Measurements from ENCODE around the gene WDFY3. TPM values are rescaled to one million over a fixed set of nuclear protein-coding genes. Genes with fewer than 3 reads are reported as not detected.

The WDFY3 gene
- total RNA-seq, 4 donors from 2014 or later, result 73.2 to 98.4 (median 90.2) TPM

DNA sequence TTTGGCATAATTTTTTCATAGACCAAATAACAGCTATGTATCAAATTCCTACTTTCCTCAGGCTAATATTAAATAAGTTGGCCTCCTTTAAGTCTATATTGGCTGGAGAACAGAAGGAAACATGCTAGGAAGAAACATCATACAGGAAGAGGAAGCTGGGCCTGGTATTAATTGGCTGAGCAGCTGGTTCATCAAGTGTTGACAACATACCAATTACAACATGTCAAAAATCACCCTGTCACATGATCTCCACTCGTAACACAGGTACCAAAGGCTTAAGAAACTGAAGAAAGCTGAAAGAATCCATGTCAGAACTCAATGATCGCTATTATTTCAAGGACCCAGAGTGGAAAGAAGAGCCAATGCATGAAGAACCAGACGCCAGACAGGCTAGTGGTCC, 10.5 kb downstream of the WDFY3 start:
- no peak for TF ChIP-seq POLR2A (IDR thresholded peaks at IDR 0.05)
- TF ChIP-seq CTCF (IDR thresholded peaks at IDR 0.05), result no peak
- whole genome bisulfite sequencing, 2 donors, result 69% methylated on average over 3 of the region's 3 CpGs
- H3K4me3 ChIP-seq (ENCODE audit: low read depth, poor library complexity, severe bottlenecking), result no peak overlapping the region
- no peak for DNase-seq (ENCODE audit: low spot score in 2 of 2)
- intact Hi-C loops (cut with DNase I; ENCODE audit: low total_unique reads), result no loop called here

- H3K4me3 ChIP-seq (ENCODE audit: low read depth, poor library complexity, severe bottlenecking), result no peak overlapping the region
- no peak for DNase-seq (ENCODE audit: low spot score in 2 of 2)
- TF ChIP-seq CTCF (IDR thresholded peaks at IDR 0.05) (no peak), POLR2A (IDR thresholded peaks at IDR 0.05) (no peak)
- intact Hi-C loops (cut with DNase I; ENCODE audit: low total_unique reads), result no loop called here
- WGBS, 2 donors, result 74 to 79% methylated on average over 6 of the region's 6 CpGs
These were observed 11.4 kb downstream of the WDFY3 start for GRCh38 chr4:84954982-84955567.

- H3K4me3 ChIP-seq (ENCODE audit: low read depth, poor library complexity, severe bottlenecking), result no peak overlapping the region
- DNase-seq (ENCODE audit: low spot score in 2 of 2), result no peak
- intact Hi-C loops (cut with DNase I; ENCODE audit: low total_unique reads), result no loop called here
- WGBS, 2 donors, result 91 to 94% methylated on average over 1 of the region's 1 CpG
- no peak for TF ChIP-seq CTCF (IDR thresholded peaks at IDR 0.05)
- TF ChIP-seq POLR2A (IDR thresholded peaks at IDR 0.05), result no peak
These were observed 13.7 kb downstream of the WDFY3 start for GRCh38 chr4:84952776-84953175.

- TF ChIP-seq CTCF (IDR thresholded peaks at IDR 0.05) (no peak), POLR2A (IDR thresholded peaks at IDR 0.05) (no peak)
- intact Hi-C loops (cut with DNase I; ENCODE audit: low total_unique reads), result no loop called here
- H3K4me3 ChIP-seq (ENCODE audit: low read depth, poor library complexity, severe bottlenecking), result no peak overlapping the region
- WGBS, 2 donors, result 3 to 23% methylated on average over 1 of the region's 1 CpG
- peak in 1 of 2 donors; percentile 42 for DNase-seq (ENCODE audit: low spot score in 2 of 2)
These were observed 14.5 kb downstream of the WDFY3 start for GRCh38 chr4:84952004-84952403.

- H3K4me3 ChIP-seq (ENCODE audit: low read depth, poor library complexity, severe bottlenecking), result no peak overlapping the region
- no peak for DNase-seq (ENCODE audit: low spot score in 2 of 2)
- 56 to 57% methylated on average over 2 of the region's 2 CpGs for WGBS, 2 donors
- TF ChIP-seq POLR2A (IDR thresholded peaks at IDR 0.05) (no peak), CTCF (IDR thresholded peaks at IDR 0.05) (no peak)
- intact Hi-C loops (cut with DNase I; ENCODE audit: low total_unique reads), result no loop called here
These were observed 18.4 kb downstream of the WDFY3 start for GRCh38 chr4:84948056-84948455.

DNA sequence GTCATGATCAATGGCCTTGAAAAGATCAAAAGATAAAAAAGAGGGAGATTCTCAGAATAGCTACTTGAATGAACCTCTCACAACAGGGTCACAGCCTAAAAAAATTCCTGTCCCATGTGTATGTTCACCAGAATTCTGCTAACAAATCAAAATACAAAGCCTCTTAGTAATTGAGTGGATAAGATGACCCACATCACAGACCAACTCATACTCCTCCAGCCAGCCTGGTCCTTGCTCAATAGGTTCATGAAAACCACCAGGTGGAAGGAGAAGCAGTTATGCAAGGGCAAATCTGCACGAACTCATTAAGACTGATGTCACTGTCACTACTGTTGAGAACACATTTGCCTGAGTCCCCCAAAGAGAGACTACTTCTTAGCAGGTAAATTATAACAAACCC, 21.5 kb downstream of the WDFY3 start:
- no peak overlapping the region for H3K4me3 ChIP-seq (ENCODE audit: low read depth, poor library complexity, severe bottlenecking)
- intact Hi-C loops (cut with DNase I; ENCODE audit: low total_unique reads), result no loop called here
- DNase-seq (ENCODE audit: low spot score in 2 of 2), result no peak
- no peak for TF ChIP-seq CTCF (IDR thresholded peaks at IDR 0.05)
- TF ChIP-seq POLR2A (IDR thresholded peaks at IDR 0.05), result no peak
- 62 to 86% methylated on average over 1 of the region's 1 CpG for WGBS, 2 donors

All from lower leg skin (tissue), 4 donors.